ENCODE measurements around the gene FABP2.
"Not testable (repeated sequence)": the region's sequence is repeated elsewhere in the genome, so short reads cannot be mapped to it uniquely, and the experiment has no call there.

The FABP2 gene

DNA sequence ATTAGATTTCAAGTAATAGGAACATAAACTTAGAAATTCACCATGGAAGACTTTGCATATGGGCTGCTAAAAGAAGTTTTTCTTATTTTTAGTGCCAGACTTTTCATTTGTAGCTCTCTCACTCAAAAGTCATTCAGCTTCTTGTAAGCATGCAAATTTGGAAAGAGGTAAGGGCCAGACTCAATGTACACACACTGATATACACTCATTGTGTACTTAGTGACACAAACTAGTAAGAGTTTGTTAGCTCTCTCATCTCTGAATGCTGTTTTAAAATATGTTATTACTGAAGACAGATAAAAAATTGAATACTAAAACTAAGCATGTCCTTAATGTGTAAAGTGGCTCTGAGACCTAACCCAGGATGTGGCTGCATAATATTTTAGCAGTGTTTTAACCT is 18.0 kb upstream of the FABP2 start:
- not testable (repeated sequence) for H3K9me3 Mint-ChIP-seq; ATAC-seq (replicated peaks; ENCODE audit: extremely low read depth, poor library complexity, severe bottlenecking)

DNA sequence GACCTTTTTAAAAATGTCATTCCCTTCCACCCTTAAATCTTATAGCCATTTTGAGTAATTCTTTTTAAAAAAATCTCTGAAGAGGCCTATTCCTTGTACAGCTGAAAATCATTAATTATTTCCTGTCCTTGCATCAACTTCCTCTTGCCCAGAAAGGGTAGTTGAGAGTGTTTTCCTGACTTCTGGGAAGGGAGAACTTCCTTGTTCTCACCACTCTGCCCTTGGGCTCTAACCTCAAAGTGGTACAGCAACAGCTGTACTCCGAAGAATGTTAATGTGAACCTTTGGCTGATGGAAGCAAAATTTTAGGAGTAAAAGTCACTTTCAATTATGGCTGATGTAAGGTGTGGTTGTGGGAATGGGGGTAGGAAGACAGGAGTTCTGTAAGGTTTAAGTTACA is 15.1 kb upstream of the FABP2 start:
- DNase-seq (ENCODE audit: low spot score in 2 of 2): no peak
- peaks cover 33% of the 10 kb centered on the region for H3K27me3 Mint-ChIP-seq
- H3K4me3 Mint-ChIP-seq: no peak overlapping the region
- no peaks in the 10 kb centered on the region for H3K9me3 Mint-ChIP-seq
- no peak for ATAC-seq (replicated peaks; ENCODE audit: extremely low read depth, poor library complexity, severe bottlenecking)
- no peak overlapping the region for H3K27ac Mint-ChIP-seq (ENCODE audit: low read depth)
- no peaks in the 10 kb centered on the region for H3K36me3 Mint-ChIP-seq (ENCODE audit: insufficient read depth)
- H3K4me1 Mint-ChIP-seq: no peaks in the 10 kb centered on the region

More for the DNA sequence above, 18.0 kb upstream of the FABP2 start:
- H3K27ac Mint-ChIP-seq (ENCODE audit: low read depth); H3K36me3 Mint-ChIP-seq (ENCODE audit: insufficient read depth); H3K4me3 Mint-ChIP-seq; H3K4me1 Mint-ChIP-seq; DNase-seq (ENCODE audit: low spot score in 2 of 2): not testable (repeated sequence)
- peaks cover 24% of the 10 kb centered on the region for H3K27me3 Mint-ChIP-seq

DNA sequence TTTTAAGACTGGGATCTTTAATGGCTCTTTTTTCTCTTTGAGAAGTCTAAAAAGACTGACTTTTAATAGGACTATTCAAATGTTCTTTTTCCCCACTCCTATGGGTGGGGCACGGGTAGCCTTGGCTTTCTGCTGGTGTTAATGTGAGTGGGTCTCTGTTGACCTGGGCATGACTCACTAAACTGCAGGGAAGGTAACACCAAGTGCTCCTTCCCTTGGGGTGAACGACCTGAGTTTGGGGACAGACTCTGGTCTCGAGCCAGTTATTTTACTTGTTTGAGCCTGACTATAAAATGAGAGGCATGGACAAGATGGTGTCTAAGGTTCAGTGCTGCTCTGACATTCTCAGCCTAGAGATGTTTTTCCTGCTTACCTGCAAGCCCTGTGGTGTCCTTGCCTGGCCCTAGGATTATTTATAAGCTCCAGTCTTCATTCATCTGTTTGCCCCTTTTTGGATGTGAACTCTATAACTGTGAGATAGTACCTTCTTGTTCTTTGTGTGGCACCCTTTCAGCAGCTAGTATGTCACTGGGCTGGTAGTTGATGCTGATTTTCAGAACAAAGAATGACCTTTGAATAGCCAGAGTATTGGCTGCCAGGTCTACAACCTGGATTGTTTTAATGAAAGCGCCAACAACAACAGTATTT is 14.5 kb upstream of the FABP2 start:
- H3K27me3 Mint-ChIP-seq: peaks cover 38% of the 10 kb centered on the region
- H3K4me1 Mint-ChIP-seq; H3K9me3 Mint-ChIP-seq; H3K4me3 Mint-ChIP-seq; ATAC-seq (replicated peaks; ENCODE audit: extremely low read depth, poor library complexity, severe bottlenecking); H3K27ac Mint-ChIP-seq (ENCODE audit: low read depth); DNase-seq (ENCODE audit: low spot score in 2 of 2); H3K36me3 Mint-ChIP-seq (ENCODE audit: insufficient read depth): not testable (repeated sequence)

DNA sequence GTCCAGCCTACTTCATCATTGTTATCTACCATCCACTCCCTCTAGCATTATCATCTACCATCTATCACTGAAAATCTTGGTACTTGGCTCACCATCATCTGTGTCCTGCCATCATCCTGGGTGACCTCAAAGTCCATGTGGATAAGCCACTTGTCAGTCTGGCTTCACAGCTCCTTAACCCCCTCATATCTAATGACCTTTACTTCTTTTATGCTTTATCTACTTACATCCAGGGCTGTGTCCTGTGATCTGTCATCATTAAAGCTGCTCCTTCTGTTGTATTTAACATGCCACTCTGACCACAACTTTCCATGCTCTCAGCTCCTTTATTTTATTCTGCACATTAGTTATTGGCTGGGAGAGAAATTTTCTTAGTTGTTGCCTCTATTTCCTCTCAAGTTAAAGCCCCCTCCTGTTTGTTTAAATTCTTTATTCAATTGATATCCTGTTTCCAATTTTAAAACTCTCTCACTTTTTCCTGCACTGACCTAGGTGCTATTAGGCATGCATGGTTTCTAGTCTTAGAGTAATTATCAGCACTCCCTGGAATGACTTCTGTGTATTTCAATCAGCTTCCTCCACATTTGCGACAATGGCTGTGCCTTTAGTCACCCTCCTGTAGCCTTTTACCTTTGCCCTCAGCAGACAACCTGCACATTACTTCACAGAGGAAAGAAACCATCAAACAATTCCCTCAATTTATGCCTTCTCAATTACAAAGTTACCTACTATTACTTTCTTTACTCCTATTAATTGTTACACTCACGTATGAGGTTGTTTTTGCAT is 8.1 kb upstream of the FABP2 start:
- no peak for ATAC-seq (replicated peaks; ENCODE audit: extremely low read depth, poor library complexity, severe bottlenecking)
- no peaks in the 10 kb centered on the region for H3K4me1 Mint-ChIP-seq
- no peaks in the 10 kb centered on the region for H3K9me3 Mint-ChIP-seq
- H3K36me3 Mint-ChIP-seq (ENCODE audit: insufficient read depth): peaks cover 1% of the 10 kb centered on the region
- DNase-seq (ENCODE audit: low spot score in 2 of 2): no peak
- no peak overlapping the region for H3K27ac Mint-ChIP-seq (ENCODE audit: low read depth)
- H3K4me3 Mint-ChIP-seq: no peak overlapping the region
- peaks cover 69% of the 10 kb centered on the region for H3K27me3 Mint-ChIP-seq

DNA sequence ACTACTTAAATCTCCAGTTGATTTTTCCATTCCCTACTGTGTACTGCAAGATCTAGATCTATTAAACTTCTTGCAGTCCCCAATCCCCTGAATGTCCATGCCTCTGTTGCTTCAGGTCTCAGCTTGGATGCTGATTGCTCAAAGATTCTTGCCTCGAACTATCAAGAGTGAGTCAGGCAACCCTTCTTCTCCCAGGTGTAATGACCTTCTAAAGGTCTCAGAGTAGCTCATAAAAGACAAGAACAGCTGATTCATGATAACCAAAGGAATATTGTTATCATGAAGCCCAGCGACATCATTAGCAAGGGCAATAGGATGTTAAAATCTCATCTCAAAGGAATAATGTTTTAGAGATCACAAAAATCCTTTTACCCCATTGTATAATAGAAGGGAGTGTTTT is 6.8 kb upstream of the FABP2 start:
- peaks cover 1% of the 10 kb centered on the region for H3K36me3 Mint-ChIP-seq (ENCODE audit: insufficient read depth)
- no peaks in the 10 kb centered on the region for H3K4me1 Mint-ChIP-seq
- no peak for ATAC-seq (replicated peaks; ENCODE audit: extremely low read depth, poor library complexity, severe bottlenecking)
- H3K27ac Mint-ChIP-seq (ENCODE audit: low read depth): no peak overlapping the region
- H3K4me3 Mint-ChIP-seq: no peak overlapping the region
- peaks cover 69% of the 10 kb centered on the region for H3K27me3 Mint-ChIP-seq
- no peak for DNase-seq (ENCODE audit: low spot score in 2 of 2)
- H3K9me3 Mint-ChIP-seq: no peaks in the 10 kb centered on the region

DNA sequence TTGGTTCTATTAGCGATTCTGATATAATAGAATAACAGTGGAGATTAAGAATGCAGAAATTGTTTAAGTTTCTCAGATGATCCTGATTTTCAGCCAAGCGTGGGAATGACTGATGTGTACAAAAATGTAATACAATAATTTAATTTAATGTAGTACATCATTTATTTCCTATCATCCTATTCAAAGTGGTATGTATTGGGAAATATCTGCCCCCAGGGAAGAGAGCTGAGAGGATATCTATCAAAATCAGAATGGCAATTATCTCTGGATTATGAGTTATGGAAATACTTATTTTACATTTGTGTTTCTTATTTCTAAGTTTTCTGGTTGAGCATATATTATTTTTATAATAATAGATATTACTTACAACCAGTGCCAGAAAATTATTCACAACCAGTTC is 3.9 kb downstream of the FABP2 start:
- H3K27ac Mint-ChIP-seq (ENCODE audit: low read depth): no peak overlapping the region
- ATAC-seq (replicated peaks; ENCODE audit: extremely low read depth, poor library complexity, severe bottlenecking) (no peak), DNase-seq (ENCODE audit: low spot score in 2 of 2) (no peak)
- no peak overlapping the region for H3K4me3 Mint-ChIP-seq
- H3K27me3 Mint-ChIP-seq: peaks cover 30% of the 10 kb centered on the region
- no peaks in the 10 kb centered on the region for H3K4me1 Mint-ChIP-seq
- H3K36me3 Mint-ChIP-seq (ENCODE audit: insufficient read depth): no peaks in the 10 kb centered on the region
- H3K9me3 Mint-ChIP-seq: no peaks in the 10 kb centered on the region

DNA sequence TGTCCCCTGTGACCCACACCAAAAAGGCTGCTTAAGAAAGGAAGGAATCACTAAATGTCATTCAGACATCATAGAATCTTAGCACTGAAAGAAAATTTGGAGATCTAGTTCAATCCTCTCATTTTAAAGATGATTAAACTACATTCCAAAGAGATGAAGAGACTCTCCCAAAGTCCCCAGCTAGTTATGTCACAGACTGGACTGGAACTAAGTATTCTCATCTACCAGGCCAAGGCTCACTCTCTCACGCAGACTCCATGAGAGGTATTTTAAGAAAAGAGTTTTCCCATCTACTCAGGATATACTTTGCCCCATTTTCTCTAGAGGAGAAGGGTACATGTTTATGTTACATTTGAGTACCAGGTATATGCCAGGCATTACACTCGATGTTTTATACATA is 6.9 kb downstream of the FABP2 start:
- no peaks in the 10 kb centered on the region for H3K4me1 Mint-ChIP-seq
- ATAC-seq (replicated peaks; ENCODE audit: extremely low read depth, poor library complexity, severe bottlenecking) (no peak), DNase-seq (ENCODE audit: low spot score in 2 of 2) (no peak)
- H3K9me3 Mint-ChIP-seq: no peaks in the 10 kb centered on the region
- no peak overlapping the region for H3K27ac Mint-ChIP-seq (ENCODE audit: low read depth)
- peaks cover 22% of the 10 kb centered on the region for H3K27me3 Mint-ChIP-seq
- no peak overlapping the region for H3K4me3 Mint-ChIP-seq
- H3K36me3 Mint-ChIP-seq (ENCODE audit: insufficient read depth): no peaks in the 10 kb centered on the region

DNA sequence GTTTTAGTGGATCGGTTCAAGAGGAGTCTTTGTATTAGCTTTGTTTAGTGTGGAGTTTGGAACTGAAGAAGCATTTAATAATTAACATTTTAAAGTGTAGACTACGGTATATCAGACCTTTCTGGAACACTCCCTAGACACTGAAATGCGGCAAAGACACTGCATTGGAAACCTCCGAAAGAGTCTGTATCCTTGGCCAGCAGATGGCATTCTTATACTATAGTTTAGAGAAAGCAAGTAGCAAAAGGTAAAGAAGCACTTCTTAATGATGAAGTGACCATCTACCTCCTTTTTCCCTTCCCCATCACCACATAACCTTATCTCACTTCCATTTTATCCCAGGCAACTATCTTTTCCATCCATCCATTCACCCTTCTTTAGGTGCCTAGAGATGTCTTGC is 7.6 kb downstream of the FABP2 start:
- Mint-ChIP-seq H3K4me3 (no peak overlapping the region), H3K4me1 (no peaks in the 10 kb centered on the region), H3K36me3 (ENCODE audit: insufficient read depth) (no peaks in the 10 kb centered on the region), H3K9me3 (no peaks in the 10 kb centered on the region), H3K27me3 (peaks cover 18% of the 10 kb centered on the region), H3K27ac (ENCODE audit: low read depth) (no peak overlapping the region)
- ATAC-seq (replicated peaks; ENCODE audit: extremely low read depth, poor library complexity, severe bottlenecking): no peak
- DNase-seq (ENCODE audit: low spot score in 2 of 2): no peak

DNA sequence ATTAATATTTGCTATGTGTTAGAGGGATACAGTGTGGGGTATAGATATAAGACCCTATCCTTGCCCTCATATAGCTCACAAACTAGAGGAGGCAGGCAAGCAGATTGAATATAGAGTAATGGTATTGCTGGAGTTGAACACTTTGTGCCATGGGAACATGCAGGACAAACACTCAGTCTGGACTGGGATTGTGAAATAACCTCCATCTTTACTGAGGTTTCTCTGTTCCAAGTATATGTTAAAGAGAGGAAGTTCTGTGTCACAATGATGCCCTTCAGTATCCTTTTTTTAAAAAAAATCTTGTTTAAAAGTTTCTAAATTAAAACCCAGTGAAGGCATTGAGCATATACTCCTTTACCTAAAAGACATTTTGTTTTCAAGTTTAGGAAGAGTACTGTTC is 8.7 kb downstream of the FABP2 start:
- Mint-ChIP-seq H3K36me3 (ENCODE audit: insufficient read depth) (no peaks in the 10 kb centered on the region), H3K9me3 (no peaks in the 10 kb centered on the region), H3K27ac (ENCODE audit: low read depth) (no peak overlapping the region), H3K4me1 (no peaks in the 10 kb centered on the region), H3K27me3 (peaks cover 18% of the 10 kb centered on the region), H3K4me3 (no peak overlapping the region)
- DNase-seq (ENCODE audit: low spot score in 2 of 2): no peak
- no peak for ATAC-seq (replicated peaks; ENCODE audit: extremely low read depth, poor library complexity, severe bottlenecking)

DNA sequence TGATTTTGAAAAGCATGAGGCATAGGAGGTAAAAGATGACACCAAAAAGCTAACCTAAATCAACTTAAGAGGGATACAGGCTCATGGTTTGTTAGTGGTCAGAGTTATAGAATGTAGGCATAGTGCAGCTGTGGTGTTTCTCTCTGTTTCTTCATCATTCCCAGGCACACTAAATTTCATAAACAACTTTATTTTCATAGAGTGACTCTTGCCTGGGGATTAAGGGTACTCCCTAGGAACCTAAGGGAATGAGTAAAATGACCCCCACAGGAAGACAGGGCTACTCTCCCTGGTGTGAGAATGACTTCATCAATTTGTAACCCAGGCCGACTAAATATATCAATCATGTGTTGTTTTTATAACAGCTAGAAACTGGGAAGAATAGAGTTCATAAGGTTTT is 11.1 kb downstream of the FABP2 start:
- DNase-seq (ENCODE audit: low spot score in 2 of 2) (no peak), ATAC-seq (replicated peaks; ENCODE audit: extremely low read depth, poor library complexity, severe bottlenecking) (no peak)
- Mint-ChIP-seq H3K9me3 (no peaks in the 10 kb centered on the region), H3K36me3 (ENCODE audit: insufficient read depth) (no peaks in the 10 kb centered on the region), H3K4me3 (no peak overlapping the region), H3K27ac (ENCODE audit: low read depth) (no peak overlapping the region), H3K27me3 (peaks cover 12% of the 10 kb centered on the region), H3K4me1 (no peaks in the 10 kb centered on the region)

DNA sequence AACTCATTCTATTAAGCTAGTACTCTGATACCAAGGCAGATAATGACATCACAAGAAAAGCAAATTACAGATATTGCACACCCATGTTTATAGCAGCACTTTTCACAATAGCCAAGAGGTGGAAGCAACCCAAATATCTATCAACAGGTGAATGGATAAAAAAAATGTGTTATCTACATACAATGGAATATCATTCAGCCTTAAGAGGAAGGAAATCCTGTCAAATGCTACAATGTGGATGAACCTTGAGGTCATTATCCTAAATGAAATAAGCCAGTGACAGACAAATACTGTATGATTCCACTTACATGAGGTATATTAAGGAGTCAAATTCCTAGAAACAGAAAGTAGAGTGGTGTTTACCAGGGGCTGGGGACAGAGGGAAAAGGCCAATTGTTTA is 14.3 kb downstream of the FABP2 start:
- ATAC-seq (replicated peaks; ENCODE audit: extremely low read depth, poor library complexity, severe bottlenecking) (no peak), DNase-seq (ENCODE audit: low spot score in 2 of 2) (no peak)
- Mint-ChIP-seq H3K27me3 (no peaks in the 10 kb centered on the region), H3K36me3 (ENCODE audit: insufficient read depth) (no peaks in the 10 kb centered on the region), H3K4me3 (no peak overlapping the region), H3K4me1 (no peaks in the 10 kb centered on the region), H3K27ac (ENCODE audit: low read depth) (no peak overlapping the region), H3K9me3 (no peaks in the 10 kb centered on the region)

DNA sequence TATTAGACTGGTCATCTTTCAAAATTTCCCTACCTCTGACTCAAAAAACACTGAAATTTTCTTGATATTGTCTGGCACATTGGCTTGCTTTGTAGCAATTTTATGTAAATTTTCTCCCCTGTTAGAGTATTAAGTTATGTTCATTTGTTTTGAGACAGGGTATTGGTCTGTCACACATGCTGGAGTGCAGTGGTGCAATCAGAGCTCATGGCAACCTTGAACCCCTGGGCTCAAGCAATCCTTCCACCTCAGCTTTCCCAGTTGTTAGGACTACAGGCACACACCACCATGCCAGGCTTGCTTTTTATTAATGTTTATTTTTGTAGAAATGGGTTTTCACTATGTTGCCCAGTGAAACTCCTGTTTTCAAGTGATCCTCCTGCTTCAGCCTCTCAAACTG is 17.5 kb downstream of the FABP2 start:
- Mint-ChIP-seq H3K4me3 (no peak overlapping the region), H3K27me3 (no peaks in the 10 kb centered on the region), H3K9me3 (no peaks in the 10 kb centered on the region), H3K36me3 (ENCODE audit: insufficient read depth) (peaks cover 11% of the 10 kb centered on the region), H3K4me1 (peaks cover 14% of the 10 kb centered on the region), H3K27ac (ENCODE audit: low read depth) (no peak overlapping the region)
- ATAC-seq (replicated peaks; ENCODE audit: extremely low read depth, poor library complexity, severe bottlenecking): no peak
- DNase-seq (ENCODE audit: low spot score in 2 of 2): no peak

DNA sequence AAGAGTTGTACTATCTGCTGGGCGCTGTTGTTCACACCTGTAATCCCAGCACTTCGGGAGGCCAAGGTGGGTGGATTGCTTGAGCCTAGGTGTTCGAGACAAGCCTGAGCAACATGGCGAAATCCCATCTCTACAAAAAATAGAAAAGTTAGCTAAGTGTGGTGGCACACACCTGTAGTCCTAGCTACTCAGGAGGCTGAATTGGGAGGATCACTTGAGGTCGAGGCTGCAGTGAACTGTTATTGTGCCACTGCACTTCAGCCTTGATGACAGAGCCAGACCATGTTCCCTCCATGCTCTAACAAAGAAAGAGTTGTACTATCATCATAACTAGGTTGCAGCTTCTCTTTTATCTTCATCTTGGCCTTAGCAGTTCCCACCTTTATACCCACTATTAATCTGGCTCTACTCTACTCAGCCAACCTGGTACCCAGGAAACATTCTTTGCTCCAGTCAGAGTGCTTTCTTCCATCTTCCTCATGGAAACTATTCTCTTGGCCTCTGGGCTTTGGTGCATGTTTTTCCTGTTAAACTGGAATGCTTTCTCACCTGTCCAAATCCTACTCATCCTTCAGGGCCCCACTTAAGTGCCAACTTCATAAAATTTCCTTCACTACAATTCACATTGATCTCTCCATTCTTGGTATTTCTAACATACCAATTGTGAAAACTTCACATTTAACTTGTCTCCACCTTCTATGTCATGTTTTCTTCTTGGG is 18.2 kb downstream of the FABP2 start:
- H3K4me1 Mint-ChIP-seq: peaks cover 20% of the 10 kb centered on the region
- H3K36me3 Mint-ChIP-seq (ENCODE audit: insufficient read depth): peaks cover 11% of the 10 kb centered on the region
- no peak overlapping the region for H3K4me3 Mint-ChIP-seq
- no peaks in the 10 kb centered on the region for H3K27me3 Mint-ChIP-seq
- DNase-seq (ENCODE audit: low spot score in 2 of 2): no peak
- H3K9me3 Mint-ChIP-seq: no peaks in the 10 kb centered on the region
- no peak overlapping the region for H3K27ac Mint-ChIP-seq (ENCODE audit: low read depth)
- ATAC-seq (replicated peaks; ENCODE audit: extremely low read depth, poor library complexity, severe bottlenecking): no peak
